Activated naive CD4-positive, alpha-beta T cell treated with anti-CD3 and anti-CD28 coated beads for 36 hours (primary cell): ENCODE measurements around the gene TRPV2. TPM values are rescaled to one million over a fixed set of nuclear protein-coding genes. Genes with fewer than 3 reads are reported as not detected.

Source experiments
- CTCF ChIA-PET: fragments of 350-600 bp; sonication (Branson Sonifier 250); formaldehyde crosslinking; loops from one replicate; lab custom pipeline; 2021; ENCODE audit warnings: antibody characterized with exemption; lab: Charles Lee
- DNase-seq: peaks from one replicate; pipeline ENCODE4 v3.0.0-alpha.2; 2020
- H3K27ac Mint-ChIP-seq: one replicate; pipeline ENCODE4 v1.8.0; 2021; ENCODE audit warnings: mild to moderate bottlenecking, mixed read lengths
- H3K27me3 Mint-ChIP-seq: one replicate; pipeline ENCODE4 v1.8.0; 2021; ENCODE audit warnings: low read depth, mixed read lengths
- H3K36me3 Mint-ChIP-seq: one replicate; pipeline ENCODE4 v1.8.0; 2021; ENCODE audit warnings: low read depth, mixed read lengths
- H3K4me1 Mint-ChIP-seq: one replicate; pipeline ENCODE4 v1.8.0; 2021; ENCODE audit warnings: low read depth, mixed read lengths
- H3K4me3 Mint-ChIP-seq: one replicate; pipeline ENCODE4 v1.8.0; 2021; ENCODE audit warnings: mild to moderate bottlenecking, moderate library complexity, mixed read lengths
- H3K9me3 Mint-ChIP-seq: one replicate; pipeline ENCODE4 v1.8.0; 2021; ENCODE audit warnings: mixed read lengths
- intact Hi-C: fragments of 100-400 bp; cut with micrococcal nuclease; formaldehyde crosslinking; loops from one replicate; pipeline ENCODE4 v1.15.1; 2023
- total RNA-seq, 2 experiments: library from RNA; stranded (reverse); gene quantifications; one replicate each; pipeline ENCODE4 v1.2.3, GENCODE V29; 2021

The TRPV2 gene
- total RNA-seq, 2 experiments from 2014 or later, result 23.7 to 24.8 TPM

- no peaks in the 10 kb centered on the region for H3K36me3 Mint-ChIP-seq
- intact Hi-C loops, result no loop called here
- DNase-seq, result no peak
- no peak overlapping the region for H3K4me3 Mint-ChIP-seq
- H3K27ac Mint-ChIP-seq, result no peak overlapping the region
- no peaks in the 10 kb centered on the region for H3K9me3 Mint-ChIP-seq
- H3K4me1 Mint-ChIP-seq, result no peaks in the 10 kb centered on the region
- CTCF ChIA-PET, result interaction anchor here (1.1 kb wide), 1 partner anchor 116 kb away, joined by 3 read pairs; no protein-coding TSS in a partner anchor
- H3K27me3 Mint-ChIP-seq, result no peaks in the 10 kb centered on the region
Observed at GRCh38 chr17:16473044-16474011, 58.0 kb downstream of the TRPV2 start.

- no peaks in the 10 kb centered on the region for H3K4me1 Mint-ChIP-seq
- no peak overlapping the region for H3K4me3 Mint-ChIP-seq
- H3K27me3 Mint-ChIP-seq, result no peaks in the 10 kb centered on the region
- CTCF ChIA-PET, result no interaction called here
- no peaks in the 10 kb centered on the region for H3K36me3 Mint-ChIP-seq
- no peak for DNase-seq
- intact Hi-C loops, result no loop called here
- H3K9me3 Mint-ChIP-seq, result no peaks in the 10 kb centered on the region
- no peak overlapping the region for H3K27ac Mint-ChIP-seq
Observed at GRCh38 chr17:16474012-16474725, 58.8 kb downstream of the TRPV2 start.

GRCh38 chr17:16475179-16475704 is 59.9 kb downstream of the TRPV2 start:
- H3K4me1 Mint-ChIP-seq, result no peaks in the 10 kb centered on the region
- H3K27me3 Mint-ChIP-seq, result no peaks in the 10 kb centered on the region
- CTCF ChIA-PET, result interaction anchor here (0.6 to 1.4 kb wide), 3 partner anchors 112 to 251 kb away, joined by 3 to 10 read pairs (median 4); no protein-coding TSS in a partner anchor
- DNase-seq, result no peak
- H3K9me3 Mint-ChIP-seq, result no peaks in the 10 kb centered on the region
- H3K36me3 Mint-ChIP-seq, result no peaks in the 10 kb centered on the region
- intact Hi-C loops, result no loop called here
- no peak overlapping the region for H3K27ac Mint-ChIP-seq
- no peak overlapping the region for H3K4me3 Mint-ChIP-seq

GRCh38 chr17:16477255-16477654 is 61.9 kb downstream of the TRPV2 start:
- intact Hi-C loops, result no loop called here
- Mint-ChIP-seq H3K9me3 (no peaks in the 10 kb centered on the region), H3K4me1 (no peaks in the 10 kb centered on the region), H3K4me3 (no peak overlapping the region), H3K27ac (no peak overlapping the region), H3K27me3 (no peaks in the 10 kb centered on the region), H3K36me3 (no peaks in the 10 kb centered on the region)
- no peak for DNase-seq
- CTCF ChIA-PET, result interaction anchor here (0.6 to 1.0 kb wide), 2 partner anchors 45 to 1092 kb away, joined by 3 read pairs; no protein-coding TSS in a partner anchor

GRCh38 chr17:16477666-16478065 is 62.3 kb downstream of the TRPV2 start:
- intact Hi-C loops, result no loop called here
- CTCF ChIA-PET, result interaction anchor here (0.6 to 1.9 kb wide), 2 partner anchors 114 to 1092 kb away, joined by 3 to 4 read pairs; no protein-coding TSS in a partner anchor

GRCh38 chr17:16478649-16479048 is 63.3 kb downstream of the TRPV2 start:
- H3K27ac Mint-ChIP-seq, result no peak overlapping the region
- H3K27me3 Mint-ChIP-seq, result no peaks in the 10 kb centered on the region
- no peaks in the 10 kb centered on the region for H3K9me3 Mint-ChIP-seq
- DNase-seq, result no peak
- H3K36me3 Mint-ChIP-seq, result no peaks in the 10 kb centered on the region
- no peak overlapping the region for H3K4me3 Mint-ChIP-seq
- H3K4me1 Mint-ChIP-seq, result no peaks in the 10 kb centered on the region
- CTCF ChIA-PET, result interaction anchor here (1.1 to 1.9 kb wide), 2 partner anchors 26 to 115 kb away, joined by 3 to 4 read pairs; no protein-coding TSS in a partner anchor
- intact Hi-C loops, result no loop called here

More at GRCh38 chr17:16477666-16478065, 62.3 kb downstream of the TRPV2 start:
- no peaks in the 10 kb centered on the region for H3K36me3 Mint-ChIP-seq
- no peaks in the 10 kb centered on the region for H3K27me3 Mint-ChIP-seq
- H3K27ac Mint-ChIP-seq, result no peak overlapping the region
- no peaks in the 10 kb centered on the region for H3K4me1 Mint-ChIP-seq
- no peak for DNase-seq
- no peaks in the 10 kb centered on the region for H3K9me3 Mint-ChIP-seq
- no peak overlapping the region for H3K4me3 Mint-ChIP-seq

GRCh38 chr17:16479264-16479663 is 63.9 kb downstream of the TRPV2 start:
- H3K27me3 Mint-ChIP-seq, result no peaks in the 10 kb centered on the region
- no peaks in the 10 kb centered on the region for H3K36me3 Mint-ChIP-seq
- H3K27ac Mint-ChIP-seq, result no peak overlapping the region
- H3K9me3 Mint-ChIP-seq, result no peaks in the 10 kb centered on the region
- CTCF ChIA-PET, result interaction anchor here (0.5 to 1.9 kb wide), 3 partner anchors 23 to 115 kb away, joined by 3 to 4 read pairs (median 3); no protein-coding TSS in a partner anchor
- intact Hi-C loops, result no loop called here
- no peaks in the 10 kb centered on the region for H3K4me1 Mint-ChIP-seq
- DNase-seq, result no peak
- no peak overlapping the region for H3K4me3 Mint-ChIP-seq

- Mint-ChIP-seq H3K27me3 (no peaks in the 10 kb centered on the region), H3K36me3 (no peaks in the 10 kb centered on the region), H3K9me3 (no peaks in the 10 kb centered on the region), H3K27ac (no peak overlapping the region), H3K4me3 (no peak overlapping the region), H3K4me1 (no peaks in the 10 kb centered on the region)
- intact Hi-C loops, result no loop called here
- no peak for DNase-seq
- CTCF ChIA-PET, result no interaction called here
Observed at GRCh38 chr17:16480995-16481394, 65.6 kb downstream of the TRPV2 start.

GRCh38 chr17:16482253-16482652 is 66.9 kb downstream of the TRPV2 start:
- H3K9me3 Mint-ChIP-seq, result no peaks in the 10 kb centered on the region
- CTCF ChIA-PET, result no interaction called here

GRCh38 chr17:16483021-16483645 is 67.8 kb downstream of the TRPV2 start:
- no peaks in the 10 kb centered on the region for H3K27me3 Mint-ChIP-seq

More at GRCh38 chr17:16482253-16482652, 66.9 kb downstream of the TRPV2 start:
- no peaks in the 10 kb centered on the region for H3K27me3 Mint-ChIP-seq
- H3K27ac Mint-ChIP-seq, result no peak overlapping the region
- no peaks in the 10 kb centered on the region for H3K36me3 Mint-ChIP-seq
- no peaks in the 10 kb centered on the region for H3K4me1 Mint-ChIP-seq
- intact Hi-C loops, result no loop called here
- no peak for DNase-seq
- no peak overlapping the region for H3K4me3 Mint-ChIP-seq

GRCh38 chr17:16484445-16485175 is 69.2 kb downstream of the TRPV2 start:
- intact Hi-C loops, result no loop called here
- H3K4me1 Mint-ChIP-seq, result no peaks in the 10 kb centered on the region
- H3K36me3 Mint-ChIP-seq, result no peaks in the 10 kb centered on the region
- no peak overlapping the region for H3K4me3 Mint-ChIP-seq
- DNase-seq, result no peak
- H3K27ac Mint-ChIP-seq, result no peak overlapping the region
- H3K27me3 Mint-ChIP-seq, result no peaks in the 10 kb centered on the region
- H3K9me3 Mint-ChIP-seq, result no peaks in the 10 kb centered on the region
- CTCF ChIA-PET, result interaction anchor here (1.0 kb wide), 1 partner anchor 37 kb away, joined by 4 read pairs; no protein-coding TSS in a partner anchor

More at GRCh38 chr17:16483021-16483645, 67.8 kb downstream of the TRPV2 start:
- H3K9me3 Mint-ChIP-seq, result no peaks in the 10 kb centered on the region
- no peak overlapping the region for H3K27ac Mint-ChIP-seq
- no peaks in the 10 kb centered on the region for H3K4me1 Mint-ChIP-seq
- intact Hi-C loops, result no loop called here
- CTCF ChIA-PET, result no interaction called here
- H3K36me3 Mint-ChIP-seq, result no peaks in the 10 kb centered on the region
- H3K4me3 Mint-ChIP-seq, result no peak overlapping the region
- DNase-seq, result no peak
